Embryonic facial prominence (tissue), 1 donor: Measurements from ENCODE around the gene GSTT4.
"Not testable (repeated sequence)": the region's sequence is repeated elsewhere in the genome, so short reads cannot be mapped to it uniquely, and the experiment has no call there.

Experiments
- DNase-seq: peaks from one replicate; pipeline ENCODE4 v3.0.0-alpha.2; 2016; ENCODE audit errors: extremely low spot score

GSTT4 gene

GRCh38 chr22:24005201-24005600 lies at the start of gene GSTT4:
TSS of gene GSTT4 (minus strand) at chr22:24005453. CDS start at chr22:24005356, 97 bp downstream.
- DNase-seq: no peak

DNA sequence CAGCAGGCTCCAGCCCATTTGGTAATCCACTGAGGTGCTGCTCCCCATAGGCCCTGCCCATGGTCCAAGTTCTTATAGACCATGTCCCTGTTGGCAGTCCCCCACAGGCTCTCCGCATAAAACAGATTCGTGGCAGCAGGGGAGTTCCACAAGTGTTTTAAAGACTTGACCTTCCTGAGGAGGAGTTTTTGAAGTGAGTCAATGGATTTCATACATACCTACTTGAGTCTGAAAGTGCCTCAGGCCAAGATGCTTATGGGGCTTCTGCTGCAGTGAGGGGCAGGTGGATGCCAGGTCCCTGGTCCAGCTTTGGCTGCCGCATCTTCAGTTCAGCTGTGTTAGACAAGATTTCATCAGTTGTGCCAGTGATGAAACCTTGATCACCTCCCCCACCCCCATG lies 49.1 kb upstream of the GSTT4 start:
- DNase-seq: no peak

DNA sequence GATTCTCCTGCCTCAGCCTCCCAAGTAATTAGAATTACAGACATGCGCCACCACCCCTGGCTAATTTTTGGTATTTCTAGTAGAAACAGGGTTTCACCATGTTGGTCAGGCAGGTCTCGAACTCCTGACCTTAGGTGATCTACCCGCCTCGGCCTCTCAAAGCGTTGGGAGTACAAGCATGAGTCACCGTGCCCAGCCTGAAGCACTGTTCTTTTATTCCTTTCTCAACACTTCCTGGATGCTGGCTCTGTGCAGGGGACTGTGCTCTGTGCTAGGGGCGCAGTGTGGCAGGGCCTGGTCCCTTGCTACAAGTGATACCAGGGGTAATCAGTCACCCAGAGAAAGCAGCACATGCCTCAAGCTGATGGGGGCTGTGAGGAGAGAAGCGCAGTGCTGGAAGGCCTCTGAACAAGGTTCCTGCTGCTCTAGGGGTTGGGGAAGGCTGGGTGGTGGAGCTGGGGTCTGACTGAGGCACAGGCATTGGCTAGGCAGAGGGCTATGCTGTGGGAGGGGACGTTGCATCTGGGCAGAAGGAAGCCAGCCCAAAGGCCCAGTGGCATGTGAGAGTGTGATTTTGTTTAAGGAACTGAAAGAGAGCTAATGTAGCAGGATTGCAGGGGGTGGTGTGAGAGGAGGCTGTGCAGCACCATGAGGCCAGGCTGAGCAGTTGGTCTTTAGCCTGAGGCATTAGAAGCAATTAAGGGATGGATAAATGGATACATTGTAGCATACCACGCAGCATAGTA lies 48.4 kb upstream of the GSTT4 start:
- DNase-seq: no peak

- no peak for DNase-seq
Measured at GRCh38 chr22:24051568-24051967, 46.3 kb upstream of the GSTT4 start.

- no peak for DNase-seq
Measured at GRCh38 chr22:24051028-24051427, 45.8 kb upstream of the GSTT4 start.

- DNase-seq: no peak
Measured at GRCh38 chr22:24049978-24050377, 44.7 kb upstream of the GSTT4 start.

- no peak for DNase-seq
Measured at GRCh38 chr22:24049211-24049610, 44.0 kb upstream of the GSTT4 start.

DNA sequence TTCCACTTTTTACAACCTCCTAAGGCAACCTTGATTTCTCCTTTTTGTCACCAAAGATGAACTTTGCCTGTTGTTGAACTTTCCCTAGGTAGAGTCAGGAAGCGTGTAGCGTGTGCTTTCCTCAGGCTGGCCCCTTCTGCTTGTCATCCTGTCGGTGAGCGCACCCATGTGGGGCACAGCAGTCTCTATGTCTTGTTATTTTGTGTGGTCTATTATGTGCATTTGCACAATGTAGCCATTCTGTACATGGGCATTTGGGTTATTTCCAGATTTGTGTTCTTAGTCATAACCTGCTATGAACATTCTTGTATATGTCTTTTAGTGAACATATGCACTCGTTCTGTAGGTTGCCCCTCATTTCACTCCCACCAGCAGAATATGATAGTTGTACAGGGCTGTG lies 40.8 kb upstream of the GSTT4 start:
- DNase-seq: no peak

- no peak for DNase-seq
Measured at GRCh38 chr22:24043958-24044357, 38.7 kb upstream of the GSTT4 start.

- not testable (repeated sequence) for DNase-seq
Measured at GRCh38 chr22:24043465-24043864, 38.2 kb upstream of the GSTT4 start.

DNA sequence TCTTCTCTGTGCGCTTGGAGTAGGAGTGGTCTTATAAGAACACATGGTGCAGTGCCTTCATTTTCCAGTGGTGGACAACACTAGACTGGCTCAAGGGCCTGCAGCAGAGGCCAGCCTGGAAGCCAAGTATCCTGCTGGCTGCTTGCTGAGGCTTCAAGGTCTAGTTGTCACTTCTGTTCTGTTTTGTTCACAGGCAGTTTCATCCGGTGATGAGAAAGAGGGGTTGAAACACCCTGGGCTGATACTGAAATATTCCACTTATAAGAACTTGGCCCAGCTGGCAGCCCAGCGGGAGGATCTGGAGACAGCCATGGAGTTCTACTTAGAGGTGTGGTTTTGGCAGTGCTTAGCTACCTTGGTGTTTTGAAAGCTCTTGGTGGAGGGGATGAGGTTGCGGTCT lies 35.7 kb upstream of the GSTT4 start:
- no peak for DNase-seq

DNA sequence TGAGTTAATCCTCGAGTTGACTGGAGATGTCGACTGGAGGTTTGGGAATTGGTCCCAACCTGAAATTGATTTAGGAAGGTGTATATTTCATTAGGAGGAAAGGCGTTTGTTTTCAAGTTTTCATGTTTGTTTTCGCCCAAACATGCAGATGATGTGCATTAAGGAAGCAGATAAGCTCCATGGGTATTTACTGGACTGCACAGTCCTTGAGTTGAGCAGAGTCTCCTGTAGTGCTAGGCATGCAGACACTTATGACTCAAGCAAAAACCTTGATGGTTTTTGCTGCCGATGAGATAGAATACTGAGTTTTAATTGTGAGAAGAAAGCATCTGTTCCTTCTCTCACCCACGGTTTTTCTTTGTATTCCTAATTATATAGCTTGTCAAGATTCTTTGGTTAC lies 33.8 kb upstream of the GSTT4 start:
- no peak for DNase-seq

- no peak for DNase-seq
Measured at GRCh38 chr22:24037851-24038765, 32.9 kb upstream of the GSTT4 start.

GRCh38 chr22:24035296-24035695 lies 30.0 kb upstream of the GSTT4 start:
- no peak for DNase-seq

DNA sequence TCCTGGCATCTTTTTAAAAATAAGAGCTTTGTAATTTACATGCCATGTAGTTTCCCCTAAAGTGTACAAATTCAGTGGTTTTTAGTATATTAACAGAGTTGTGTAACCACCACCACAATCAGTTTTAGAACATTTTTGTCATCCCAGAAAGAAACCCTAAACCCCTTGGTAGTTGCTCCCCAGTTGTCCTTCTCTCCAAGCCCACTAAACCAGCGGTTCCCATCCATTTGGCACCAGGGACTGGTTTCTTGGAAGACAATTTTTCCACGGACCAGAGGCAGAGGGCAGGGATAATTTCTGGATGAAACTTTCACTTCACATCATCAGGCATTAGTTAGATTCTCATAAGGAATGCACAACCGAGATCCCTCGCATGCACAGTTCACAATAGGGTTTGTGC lies 28.5 kb upstream of the GSTT4 start:
- no peak for DNase-seq

DNA sequence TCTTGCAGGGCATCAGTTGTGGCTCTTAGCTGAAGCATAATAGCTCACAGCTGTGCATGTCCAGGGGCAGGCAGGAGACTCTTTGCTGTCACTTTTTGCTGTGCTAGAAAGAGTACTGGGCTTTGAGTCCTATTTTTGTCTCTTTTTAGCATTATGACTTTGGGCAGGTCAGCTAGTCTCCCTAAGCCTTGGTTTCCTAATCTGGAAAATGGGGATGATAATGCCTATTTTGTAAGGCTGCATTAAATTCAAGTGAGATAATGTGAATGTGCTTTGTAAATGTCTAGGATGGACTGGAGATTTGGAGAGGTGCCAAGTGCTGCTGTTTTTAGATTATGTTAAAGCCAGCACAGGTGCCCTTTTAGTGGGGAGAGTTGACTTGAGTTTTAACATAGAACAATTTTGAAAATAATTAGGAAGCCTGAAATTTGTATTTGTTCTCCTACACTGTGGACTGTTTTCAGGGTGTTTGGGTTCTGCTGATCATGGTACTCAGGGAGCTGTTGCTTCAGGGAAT lies 25.0 kb upstream of the GSTT4 start:
- no peak for DNase-seq

DNA sequence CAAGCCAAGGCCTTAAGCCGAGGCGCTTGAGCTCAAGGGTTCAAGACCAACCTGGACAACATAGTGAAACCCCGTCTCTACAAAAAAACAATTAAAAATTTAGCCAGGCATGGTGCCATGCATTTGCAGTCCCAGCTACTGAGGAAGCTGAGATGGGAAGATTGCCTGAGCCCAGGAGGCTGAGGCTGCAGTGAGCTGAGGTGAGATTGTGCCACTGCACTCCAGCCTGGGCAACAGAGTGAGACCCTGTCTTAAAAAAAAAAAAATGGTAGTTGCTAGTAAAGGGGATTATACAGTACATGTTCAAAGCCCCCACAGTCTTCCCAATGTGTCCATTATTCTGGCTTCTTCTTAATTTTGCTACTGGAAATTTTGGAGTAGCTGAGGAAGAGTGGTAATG lies 24.1 kb upstream of the GSTT4 start:
- DNase-seq: no peak

GRCh38 chr22:24028533-24028932 lies 23.3 kb upstream of the GSTT4 start:
- DNase-seq: no peak

DNA sequence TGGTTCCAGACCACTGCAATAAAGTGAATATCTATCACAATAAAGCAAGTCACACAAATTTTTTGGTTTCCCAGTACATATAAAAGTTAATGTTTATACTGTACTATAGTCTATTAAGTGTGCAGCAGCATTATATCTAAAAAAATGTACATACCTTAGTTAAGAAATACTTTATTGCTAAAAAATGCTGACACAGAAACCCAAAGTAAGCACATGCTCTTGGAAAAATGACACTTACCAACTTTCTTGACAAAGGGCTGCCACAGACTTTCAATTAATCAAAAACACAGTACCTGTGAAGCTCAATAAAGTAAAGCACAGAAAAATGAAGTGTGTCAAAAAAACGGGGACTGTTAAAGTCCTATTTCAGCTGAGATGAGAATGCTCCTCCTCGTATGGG lies 22.7 kb upstream of the GSTT4 start:
- DNase-seq: no peak

DNA sequence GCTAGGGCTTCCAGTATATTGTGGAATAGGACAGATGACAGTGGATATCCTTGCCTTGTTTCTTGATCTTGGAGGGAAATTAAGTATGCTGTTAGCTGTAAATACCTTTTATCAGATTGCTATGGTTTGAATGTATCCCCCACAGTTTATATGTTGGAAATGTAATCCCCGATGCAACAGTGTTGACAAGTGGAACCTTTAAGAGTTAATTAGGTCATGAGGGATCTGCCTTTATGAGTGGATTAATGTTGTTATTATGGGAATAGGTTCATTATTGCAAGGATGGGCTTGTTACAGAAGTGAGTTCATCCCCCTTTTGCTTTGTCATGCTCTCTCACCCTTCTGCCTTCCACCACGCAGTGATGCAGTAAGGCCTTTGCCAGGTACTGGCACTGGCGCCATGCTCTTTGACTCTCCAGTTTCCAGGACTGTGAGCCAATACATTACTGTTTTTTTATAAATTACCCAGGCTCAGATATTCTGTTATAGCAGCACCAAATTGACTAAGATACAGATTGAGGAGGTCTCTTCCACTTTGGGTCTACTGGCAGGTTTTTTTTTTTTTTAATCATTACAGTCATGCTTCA lies 22.2 kb upstream of the GSTT4 start:
- DNase-seq: no peak

DNA sequence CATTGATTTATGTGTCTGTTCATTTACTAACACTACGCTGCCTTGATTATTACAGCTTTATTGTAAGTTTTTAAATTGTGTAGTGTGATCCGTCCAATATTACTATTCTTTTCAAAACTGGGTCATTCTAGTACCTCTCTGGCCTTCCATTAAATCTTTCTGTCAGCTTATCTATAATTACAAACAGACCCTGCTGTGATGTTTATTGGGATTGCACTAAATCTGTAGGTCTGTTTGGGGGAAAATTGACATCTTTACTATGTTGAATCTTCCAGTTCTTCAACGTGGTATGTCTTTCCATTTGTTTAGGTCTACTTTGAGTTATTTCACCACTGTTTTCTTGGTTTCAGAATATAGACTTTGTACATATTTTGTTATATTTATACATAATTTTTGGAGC lies 21.5 kb upstream of the GSTT4 start:
- DNase-seq: no peak

DNA sequence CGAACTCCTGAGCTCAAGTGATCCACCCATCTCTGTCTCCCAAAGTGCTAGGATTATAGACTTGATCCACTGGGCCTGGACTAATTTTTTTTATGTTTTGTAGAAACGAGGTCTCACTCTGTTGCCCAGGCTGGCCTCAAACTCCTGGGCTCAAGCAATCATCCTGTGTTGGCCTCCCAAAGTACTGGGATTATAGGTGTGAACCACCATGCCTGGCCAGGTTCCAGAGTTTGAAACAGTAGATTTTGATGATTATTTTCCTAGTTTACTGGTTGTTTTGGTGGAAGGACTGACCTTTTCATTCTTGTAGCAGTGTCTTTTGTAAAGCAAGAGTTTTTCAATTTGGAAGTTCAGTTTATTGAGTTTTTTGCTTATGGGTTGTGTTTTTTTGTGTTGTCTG lies 20.8 kb upstream of the GSTT4 start:
- DNase-seq: no peak
